Stimulated activated CD4-positive, alpha-beta T cell treated with anti-CD3 and anti-CD28 coated beads, Interleukin-4, amount 100 ng/mL, for 4 hours (primary cell): Measurements from ENCODE around the gene EML4.

ENCODE experiments used
- DNase-seq, 2 experiments: peaks; one replicate each; pipeline ENCODE4 v3.0.0-alpha.2; 2020

Gene EML4

GRCh38 chr2:42196403-42197267 lies 27.5 kb downstream of the EML4 start:
- DNase-seq = peak; percentile 11 to 28

- no peak for DNase-seq
Observed at GRCh38 chr2:42197792-42198191, 28.6 kb downstream of the EML4 start.

- no peak for DNase-seq
Observed at GRCh38 chr2:42198466-42198865, 29.3 kb downstream of the EML4 start.

GRCh38 chr2:42199002-42199401 lies 29.8 kb downstream of the EML4 start:
- DNase-seq = no peak

- DNase-seq = no peak
Observed at GRCh38 chr2:42199626-42200025, 30.5 kb downstream of the EML4 start.

- DNase-seq = no peak
Observed at GRCh38 chr2:42200926-42201855, 32.0 kb downstream of the EML4 start.

- no peak for DNase-seq
Observed at GRCh38 chr2:42202634-42203008, 33.5 kb downstream of the EML4 start.

- DNase-seq = no peak
Observed at GRCh38 chr2:42203792-42204191, 34.6 kb downstream of the EML4 start.

GRCh38 chr2:42205337-42205736 lies 36.2 kb downstream of the EML4 start:
- DNase-seq = no peak

GRCh38 chr2:42207826-42208225 lies 38.7 kb downstream of the EML4 start:
- no peak for DNase-seq

GRCh38 chr2:42210203-42210602 lies 41.0 kb downstream of the EML4 start:
- no peak for DNase-seq

GRCh38 chr2:42211291-42211690 lies 42.1 kb downstream of the EML4 start:
- no peak for DNase-seq

GRCh38 chr2:42214669-42215068 lies 45.5 kb downstream of the EML4 start:
- DNase-seq = no peak

GRCh38 chr2:42216694-42217093 lies 47.5 kb downstream of the EML4 start:
- DNase-seq = no peak

GRCh38 chr2:42217307-42217706 lies 48.2 kb downstream of the EML4 start:
- no peak for DNase-seq

GRCh38 chr2:42217914-42218313 lies 48.8 kb downstream of the EML4 start:
- no peak for DNase-seq

GRCh38 chr2:42218712-42219111 lies 49.6 kb downstream of the EML4 start:
- DNase-seq = no peak

- DNase-seq = no peak
Observed at GRCh38 chr2:42219160-42219559, 50.0 kb downstream of the EML4 start.

- no peak for DNase-seq
Observed at GRCh38 chr2:42220566-42220965, 51.4 kb downstream of the EML4 start.

- DNase-seq = no peak
Observed at GRCh38 chr2:42223067-42223854, 54.1 kb downstream of the EML4 start.

GRCh38 chr2:42223855-42224268 lies 54.7 kb downstream of the EML4 start:
- DNase-seq = no peak

GRCh38 chr2:42224422-42225067 lies 55.4 kb downstream of the EML4 start:
- DNase-seq = no peak

GRCh38 chr2:42225573-42225972 lies 56.4 kb downstream of the EML4 start:
- DNase-seq = no peak
